WTC11 (cell line): Measurements from ENCODE around the gene APOBEC3H.

Experiments
- NFYB ChIP-seq: sonication (generic); formaldehyde crosslinking; conservative IDR thresholded peaks from 2 replicates; pipeline ENCODE4 v1.8.0; 2022; ENCODE audit warnings: low read depth, missing genetic modification reagents
- ZNF219 ChIP-seq: sonication (generic); formaldehyde crosslinking; IDR thresholded peaks from 2 replicates; pipeline ENCODE4 v1.8.0; 2023; ENCODE audit warnings: missing genetic modification reagents, mild to moderate bottlenecking, borderline replicate concordance
- TF ChIP-seq, protein P1 (sequence below): sonication (generic); formaldehyde crosslinking; IDR thresholded peaks from 2 replicates; pipeline ENCODE4 v1.8.1; 2023; ENCODE audit warnings: mild to moderate bottlenecking, missing genetic modification reagents, moderate library complexity

GRCh38 chr22:39144101-39144767, 47.2 kb downstream of the APOBEC3H start:
- TF ChIP-seq, protein P1, sequence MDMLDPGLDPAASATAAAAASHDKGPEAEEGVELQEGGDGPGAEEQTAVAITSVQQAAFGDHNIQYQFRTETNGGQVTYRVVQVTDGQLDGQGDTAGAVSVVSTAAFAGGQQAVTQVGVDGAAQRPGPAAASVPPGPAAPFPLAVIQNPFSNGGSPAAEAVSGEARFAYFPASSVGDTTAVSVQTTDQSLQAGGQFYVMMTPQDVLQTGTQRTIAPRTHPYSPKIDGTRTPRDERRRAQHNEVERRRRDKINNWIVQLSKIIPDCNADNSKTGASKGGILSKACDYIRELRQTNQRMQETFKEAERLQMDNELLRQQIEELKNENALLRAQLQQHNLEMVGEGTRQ (CRISPR knock-in tag), result no peak
- TF ChIP-seq NFYB (CRISPR knock-in tag) (no peak), ZNF219 (CRISPR knock-in tag) (no peak)
